Mesenchymal stem cell (in vitro differentiated cells and primary cell): ENCODE measurements around the gene CBFA2T2.

Experiments used
- DNase-seq: peaks from one replicate; pipeline ENCODE4 v3.0.0-alpha.2; 2013
- H2AFZ ChIP-seq: one replicate; pipeline ENCODE4 v1.6.1; 2013; ENCODE audit warnings: low read depth, mild to moderate bottlenecking, control low read depth, inconsistent platforms, low read length, moderate library complexity
- H2AK5ac ChIP-seq: 2 replicates; pipeline ENCODE4 v1.6.1; 2013; ENCODE audit warnings: low read length, moderate library complexity, mild to moderate bottlenecking, inconsistent platforms; ENCODE audit not compliant: severe bottlenecking
- H2BK120ac ChIP-seq: one replicate; pipeline ENCODE4 v1.6.1; 2013; ENCODE audit warnings: low read depth, mild to moderate bottlenecking, inconsistent platforms, low read length, moderate library complexity
- H2BK12ac ChIP-seq, 2 experiments: one replicate each; pipeline ENCODE4 v1.6.1; 2013; ENCODE audit warnings: inconsistent platforms in 2 of 2, low read length in 2 of 2, mild to moderate bottlenecking in 2 of 2, moderate library complexity in 2 of 2, control low read depth in 1 of 2
- H2BK15ac ChIP-seq: one replicate; pipeline ENCODE4 v1.6.1; 2013; ENCODE audit warnings: mild to moderate bottlenecking, low read depth, inconsistent platforms; ENCODE audit not compliant: poor library complexity, severe bottlenecking
- H2BK5ac ChIP-seq: 2 replicates; pipeline ENCODE4 v1.6.1; 2013; ENCODE audit warnings: low read depth, mild to moderate bottlenecking, low read length, control low read depth, inconsistent platforms; ENCODE audit not compliant: poor library complexity, severe bottlenecking
- H3K14ac ChIP-seq, 2 experiments: one replicate each; pipeline ENCODE4 v1.6.1; 2013; ENCODE audit warnings: inconsistent platforms in 2 of 2, low read length in 2 of 2, control low read depth in 1 of 2, mild to moderate bottlenecking in 1 of 2, moderate library complexity in 1 of 2
- H3K18ac ChIP-seq, 2 experiments: one replicate each; pipeline ENCODE4 v1.6.1; 2013; ENCODE audit warnings: inconsistent platforms in 2 of 2, low read length in 2 of 2, control low read depth in 1 of 2, low read depth in 1 of 2, mild to moderate bottlenecking in 1 of 2
- H3K23ac ChIP-seq, 2 experiments: one replicate each; pipeline ENCODE4 v1.6.1; 2013; ENCODE audit warnings: inconsistent platforms in 2 of 2, low read length in 2 of 2, mild to moderate bottlenecking in 2 of 2, moderate library complexity in 2 of 2, control low read depth in 1 of 2
- H3K27ac ChIP-seq: 2 replicates; pipeline ENCODE4 v1.5.1; 2013; ENCODE audit warnings: mild to moderate bottlenecking, moderate library complexity, low read length, control low read depth, inconsistent platforms; ENCODE audit not compliant: poor library complexity, severe bottlenecking
- H3K27me3 ChIP-seq, 2 experiments: 2 replicates each; pipeline versions ENCODE4 v1.6.1 to v1.7.0; 2013; ENCODE audit warnings: low read length in 2 of 2, mild to moderate bottlenecking in 2 of 2, moderate library complexity in 2 of 2, control low read depth in 1 of 2, inconsistent platforms in 1 of 2; ENCODE audit not compliant: control insufficient read depth in 1 of 2, insufficient read depth in 1 of 2
- H3K36me3 ChIP-seq, 2 experiments: 2 replicates each; pipeline versions ENCODE4 v1.6.1 to v1.7.0; 2013; ENCODE audit warnings: low read length in 2 of 2, control low read depth in 1 of 2, inconsistent platforms in 1 of 2, low read depth in 1 of 2, mild to moderate bottlenecking in 1 of 2; ENCODE audit not compliant: insufficient read depth in 2 of 2, control insufficient read depth in 1 of 2
- H3K4ac ChIP-seq, 2 experiments: one replicate each; pipeline ENCODE4 v1.6.1; 2013; ENCODE audit warnings: inconsistent platforms in 2 of 2, low read length in 2 of 2, mild to moderate bottlenecking in 2 of 2, moderate library complexity in 2 of 2, control low read depth in 1 of 2, low read depth in 1 of 2
- H3K4me1 ChIP-seq: 2 replicates; pipeline ENCODE4 v1.6.1; 2013; ENCODE audit warnings: low read depth, low read length, control low read depth; ENCODE audit not compliant: control insufficient read depth, insufficient read depth
- H3K4me2 ChIP-seq: 2 replicates; pipeline ENCODE4 v1.6.1; 2013; ENCODE audit warnings: low read length, mild to moderate bottlenecking, inconsistent platforms; ENCODE audit not compliant: poor library complexity, severe bottlenecking
- H3K4me3 ChIP-seq, 2 experiments: 2 replicates each; pipeline versions ENCODE4 v1.5.1 to v1.7.0; 2013; ENCODE audit warnings: low read length in 2 of 2, mild to moderate bottlenecking in 2 of 2, control low read depth in 1 of 2, low read depth in 1 of 2; ENCODE audit not compliant: insufficient read depth in 1 of 2
- H3K79me1 ChIP-seq: replicated peaks from 2 replicates; pipeline ENCODE4 v1.6.1; 2013; ENCODE audit warnings: mild to moderate bottlenecking, control low read depth, low read length, inconsistent platforms; ENCODE audit not compliant: poor library complexity, severe bottlenecking
- H3K9ac ChIP-seq: 2 replicates; pipeline ENCODE4 v1.7.0; 2013; ENCODE audit warnings: mild to moderate bottlenecking, low read length, moderate library complexity
- H3K9me3 ChIP-seq: 2 replicates; pipeline ENCODE4 v1.7.0; 2013; ENCODE audit warnings: mild to moderate bottlenecking, low read length; ENCODE audit not compliant: control insufficient read depth
- H4K8ac ChIP-seq: one replicate; pipeline ENCODE4 v1.6.1; 2013; ENCODE audit warnings: inconsistent platforms, mild to moderate bottlenecking, low read length, moderate library complexity
- H4K91ac ChIP-seq: one replicate; pipeline ENCODE4 v1.6.1; 2013; ENCODE audit warnings: mild to moderate bottlenecking, low read length, inconsistent platforms
- WGBS: methylation state at CpG from one replicate; pipeline ENCODE4 v1.1.7; 2013; ENCODE audit warnings: mixed read lengths; 5-methylcytosine and 5-hydroxymethylcytosine counted together

Gene CBFA2T2

DNA sequence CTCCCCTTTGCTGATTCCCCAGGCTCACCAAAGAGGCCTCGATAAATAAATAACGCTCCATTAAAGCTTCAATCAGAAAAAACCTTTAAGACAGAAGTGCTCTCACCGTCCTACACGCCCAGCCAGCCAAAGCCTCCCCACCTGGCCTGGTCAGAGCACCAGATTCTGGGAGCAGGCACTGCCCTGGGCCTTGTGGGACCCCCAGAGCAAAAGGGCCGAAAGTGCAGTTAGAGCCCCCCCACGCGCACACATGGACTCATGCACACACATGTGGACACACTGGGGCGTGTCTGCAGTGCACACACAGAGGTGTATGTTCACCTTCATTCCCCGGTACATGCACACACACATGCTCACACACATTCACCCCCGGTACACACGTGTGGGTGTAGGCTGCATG, 186.2 kb downstream of the CBFA2T2 start:
- WGBS: 93% methylated on average over 9 of the region's 11 CpGs
- no peak overlapping the region for H2BK12ac ChIP-seq
- H3K23ac ChIP-seq: no peak overlapping the region

GRCh38 chr20:33676652-33677645, 187.1 kb downstream of the CBFA2T2 start:
- Histone ChIP-seq H2BK15ac (no peak overlapping the region), H3K4me3 (no peak overlapping the region), H3K4ac (no peak overlapping the region), H2AK5ac (no peak overlapping the region), H2BK5ac (no peak overlapping the region), H3K79me1 (peaks cover 7% of the 10 kb centered on the region), H3K14ac (no peak overlapping the region), H4K91ac (no peak overlapping the region), H2AFZ (no peak overlapping the region), H2BK12ac (no peak overlapping the region), H2BK120ac (no peak overlapping the region), H3K23ac (no peak overlapping the region), H3K27me3 (no peaks in the 10 kb centered on the region), H3K4me1 (peaks cover 31% of the 10 kb centered on the region), H3K36me3 (peaks cover 5 to 8% of the 10 kb centered on the region in 2 experiments), H3K4me2 (no peak overlapping the region), H3K9me3 (no peaks in the 10 kb centered on the region), H3K27ac (no peak overlapping the region), H3K18ac (no peak overlapping the region), H3K9ac (no peak overlapping the region), H4K8ac (no peak overlapping the region)
- WGBS: 96% methylated on average over 19 of the region's 31 CpGs
- no peak for DNase-seq

More for the DNA sequence above, 186.2 kb downstream of the CBFA2T2 start:
- peak overlapping the region; percentile 77 for H3K9ac ChIP-seq
- H3K4me2 ChIP-seq: no peak overlapping the region
- no peak overlapping the region for H3K27ac ChIP-seq
- no peak overlapping the region for H2BK120ac ChIP-seq
- no peaks in the 10 kb centered on the region for H3K27me3 ChIP-seq
- no peak for DNase-seq
- H3K4me3 ChIP-seq: no peak overlapping the region
- H3K14ac ChIP-seq: no peak overlapping the region
- H2AK5ac ChIP-seq: no peak overlapping the region
- no peak overlapping the region for H2AFZ ChIP-seq
- peaks cover 11% of the 10 kb centered on the region for H3K79me1 ChIP-seq
- no peak overlapping the region for H4K91ac ChIP-seq
- peaks cover 14 to 16% of the 10 kb centered on the region in 2 experiments for H3K36me3 ChIP-seq
- no peak overlapping the region for H2BK15ac ChIP-seq
- peaks cover 38% of the 10 kb centered on the region for H3K4me1 ChIP-seq
- H3K18ac ChIP-seq: no peak overlapping the region
- no peak overlapping the region for H2BK5ac ChIP-seq
- H3K4ac ChIP-seq: no peak overlapping the region
- H3K9me3 ChIP-seq: no peaks in the 10 kb centered on the region
- H4K8ac ChIP-seq: no peak overlapping the region

- Histone ChIP-seq H2BK120ac (no peak overlapping the region), H3K4me3 (no peak overlapping the region), H4K8ac (no peak overlapping the region), H2BK12ac (no peak overlapping the region), H3K4me1 (peaks cover 19% of the 10 kb centered on the region), H4K91ac (peak overlapping the region; percentile 22), H3K9me3 (no peaks in the 10 kb centered on the region), H2BK5ac (no peak overlapping the region), H3K18ac (no peak overlapping the region), H3K9ac (peak overlapping the region; percentile 22), H3K27me3 (no peaks in the 10 kb centered on the region), H3K27ac (no peak overlapping the region), H3K4me2 (no peak overlapping the region), H2AK5ac (no peak overlapping the region), H3K23ac (no peak overlapping the region), H2BK15ac (no peak overlapping the region), H3K79me1 (peaks cover 11% of the 10 kb centered on the region), H3K36me3 (peaks cover 3 to 7% of the 10 kb centered on the region in 2 experiments), H3K4ac (no peak overlapping the region), H2AFZ (no peak overlapping the region), H3K14ac (no peak overlapping the region)
- no peak for DNase-seq
- WGBS: 96% methylated on average over 15 of the region's 15 CpGs
Observed at GRCh38 chr20:33677991-33678702, 188.3 kb downstream of the CBFA2T2 start.
